ENCODE data around the gene OBI1. TPM values are rescaled to one million over a fixed set of nuclear protein-coding genes. Genes with fewer than 3 reads are reported as not detected.

Gene OBI1
- total RNA-seq, 2 donors from 2014 or later, result 16.7 to 28.6 TPM

DNA sequence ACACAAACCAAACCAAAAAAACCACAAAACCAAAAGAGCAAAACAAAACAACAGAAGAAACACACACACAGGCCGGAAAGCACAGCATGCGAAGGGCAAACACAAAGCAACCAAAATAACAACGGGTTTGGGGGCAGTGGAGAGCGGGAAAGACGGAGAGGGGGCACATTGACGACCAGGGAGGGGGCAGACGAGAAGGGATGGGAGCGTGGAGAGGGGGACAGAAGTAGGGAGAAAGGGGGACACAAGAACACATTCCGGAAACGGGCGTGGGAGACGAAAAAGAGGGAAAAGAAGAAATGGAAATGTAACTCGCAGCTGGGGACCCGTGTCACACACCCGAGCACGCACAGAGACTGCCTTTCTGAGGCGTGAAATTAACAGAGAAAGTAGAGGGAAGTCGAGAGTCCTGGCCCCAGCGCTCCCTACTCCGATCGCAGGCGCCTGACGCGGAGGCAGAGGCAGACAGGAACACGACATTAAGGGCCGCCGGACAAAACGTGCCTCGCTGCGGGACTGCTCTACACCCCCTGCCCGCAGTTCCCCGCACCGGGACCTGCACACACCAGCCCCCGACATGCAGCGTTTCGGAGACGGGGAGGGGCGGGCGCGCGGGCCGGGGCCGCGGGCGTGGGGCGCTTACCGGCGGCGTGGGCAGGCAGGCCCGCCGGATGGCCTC, 56.3 kb downstream of the OBI1 start:
- Mint-ChIP-seq H3K4me3 (peak overlapping the region; percentile 55), H3K36me3 (ENCODE audit: low read depth) (no peaks in the 10 kb centered on the region), H3K27me3 (ENCODE audit: insufficient read depth) (peaks cover 96% of the 10 kb centered on the region), H3K9me3 (no peaks in the 10 kb centered on the region), H3K27ac (no peak overlapping the region), H3K4me1 (peaks cover 12% of the 10 kb centered on the region)
- TF ChIP-seq, protein P1, sequence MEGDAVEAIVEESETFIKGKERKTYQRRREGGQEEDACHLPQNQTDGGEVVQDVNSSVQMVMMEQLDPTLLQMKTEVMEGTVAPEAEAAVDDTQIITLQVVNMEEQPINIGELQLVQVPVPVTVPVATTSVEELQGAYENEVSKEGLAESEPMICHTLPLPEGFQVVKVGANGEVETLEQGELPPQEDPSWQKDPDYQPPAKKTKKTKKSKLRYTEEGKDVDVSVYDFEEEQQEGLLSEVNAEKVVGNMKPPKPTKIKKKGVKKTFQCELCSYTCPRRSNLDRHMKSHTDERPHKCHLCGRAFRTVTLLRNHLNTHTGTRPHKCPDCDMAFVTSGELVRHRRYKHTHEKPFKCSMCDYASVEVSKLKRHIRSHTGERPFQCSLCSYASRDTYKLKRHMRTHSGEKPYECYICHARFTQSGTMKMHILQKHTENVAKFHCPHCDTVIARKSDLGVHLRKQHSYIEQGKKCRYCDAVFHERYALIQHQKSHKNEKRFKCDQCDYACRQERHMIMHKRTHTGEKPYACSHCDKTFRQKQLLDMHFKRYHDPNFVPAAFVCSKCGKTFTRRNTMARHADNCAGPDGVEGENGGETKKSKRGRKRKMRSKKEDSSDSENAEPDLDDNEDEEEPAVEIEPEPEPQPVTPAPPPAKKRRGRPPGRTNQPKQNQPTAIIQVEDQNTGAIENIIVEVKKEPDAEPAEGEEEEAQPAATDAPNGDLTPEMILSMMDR (conservative IDR thresholded peaks at IDR 0.05), result no peak
- H3K9me3 ChIP-seq (ENCODE audit: control insufficient read depth, low read length), result no peaks in the 10 kb centered on the region
- H3K27ac ChIP-seq (ENCODE audit: low read depth, low read length), result no peak overlapping the region
- H3K27me3 ChIP-seq (ENCODE audit: control insufficient read depth, insufficient read depth, low read length, poor library complexity, severe bottlenecking), result peaks cover 97% of the 10 kb centered on the region
- DNase-seq, result peak; percentile 72
- H3K36me3 ChIP-seq (ENCODE audit: control insufficient read depth, insufficient read depth, low read length), result no peaks in the 10 kb centered on the region
- H3K4me1 ChIP-seq (ENCODE audit: control insufficient read depth, insufficient read depth, low read length), result no peaks in the 10 kb centered on the region
- 0 to 1% methylated on average over 17 to 51 of the region's 51 CpGs for WGBS, 2 experiments (ENCODE audit: insufficient coverage in 1 of 2, insufficient read length in 1 of 2)
- H3K4me3 ChIP-seq (ENCODE audit: low read length), result peak overlapping the region; percentile 77
- no peak overlapping the region for H3K9ac ChIP-seq (ENCODE audit: extremely low read depth, low read length, poor library complexity, severe bottlenecking)

- H3K27ac Mint-ChIP-seq, result no peak overlapping the region
- H3K27me3 Mint-ChIP-seq (ENCODE audit: insufficient read depth), result peaks cover 96% of the 10 kb centered on the region
- TF ChIP-seq, protein P1 (conservative IDR thresholded peaks at IDR 0.05), result no peak
- DNase-seq, result no peak
- Histone ChIP-seq H3K36me3 (ENCODE audit: control insufficient read depth, insufficient read depth, low read length) (no peaks in the 10 kb centered on the region), H3K9me3 (ENCODE audit: control insufficient read depth, low read length) (no peaks in the 10 kb centered on the region), H3K9ac (ENCODE audit: extremely low read depth, low read length, poor library complexity, severe bottlenecking) (no peak overlapping the region), H3K27me3 (ENCODE audit: control insufficient read depth, insufficient read depth, low read length, poor library complexity, severe bottlenecking) (peaks cover 97% of the 10 kb centered on the region), H3K27ac (ENCODE audit: low read depth, low read length) (no peak overlapping the region), H3K4me1 (ENCODE audit: control insufficient read depth, insufficient read depth, low read length) (no peaks in the 10 kb centered on the region), H3K4me3 (ENCODE audit: low read length) (peak overlapping the region; percentile 77)
- peaks cover 6% of the 10 kb centered on the region for H3K4me1 Mint-ChIP-seq
- peak overlapping the region; percentile 55 for H3K4me3 Mint-ChIP-seq
- no peaks in the 10 kb centered on the region for H3K36me3 Mint-ChIP-seq (ENCODE audit: low read depth)
- WGBS, 2 experiments (ENCODE audit: insufficient coverage in 1 of 2, insufficient read length in 1 of 2), result 1 to 3% methylated on average over 6 to 110 of the region's 112 CpGs
- no peaks in the 10 kb centered on the region for H3K9me3 Mint-ChIP-seq
Observed at GRCh38 chr13:78601874-78602560, 56.9 kb downstream of the OBI1 start.

- H3K27me3 Mint-ChIP-seq (ENCODE audit: insufficient read depth), result peaks cover 96% of the 10 kb centered on the region
- H3K9me3 Mint-ChIP-seq, result no peaks in the 10 kb centered on the region
- H3K4me3 Mint-ChIP-seq, result peak overlapping the region; percentile 22
- WGBS, 2 experiments (ENCODE audit: insufficient coverage in 1 of 2, insufficient read length in 1 of 2), result 0 to 1% methylated on average over 16 to 58 of the region's 58 CpGs
- TF ChIP-seq, protein P1 (conservative IDR thresholded peaks at IDR 0.05), result no peak
- H3K4me1 Mint-ChIP-seq, result peaks cover 2% of the 10 kb centered on the region
- Histone ChIP-seq H3K9ac (ENCODE audit: extremely low read depth, low read length, poor library complexity, severe bottlenecking) (no peak overlapping the region), H3K9me3 (ENCODE audit: control insufficient read depth, low read length) (no peaks in the 10 kb centered on the region), H3K36me3 (ENCODE audit: control insufficient read depth, insufficient read depth, low read length) (no peaks in the 10 kb centered on the region), H3K4me1 (ENCODE audit: control insufficient read depth, insufficient read depth, low read length) (no peaks in the 10 kb centered on the region), H3K27me3 (ENCODE audit: control insufficient read depth, insufficient read depth, low read length, poor library complexity, severe bottlenecking) (peaks cover 97% of the 10 kb centered on the region), H3K27ac (ENCODE audit: low read depth, low read length) (no peak overlapping the region), H3K4me3 (ENCODE audit: low read length) (no peak overlapping the region)
- no peak overlapping the region for H3K27ac Mint-ChIP-seq
- peak; percentile 75 for DNase-seq
- no peaks in the 10 kb centered on the region for H3K36me3 Mint-ChIP-seq (ENCODE audit: low read depth)
Observed at GRCh38 chr13:78601124-78601873, 57.7 kb downstream of the OBI1 start.

Data from endodermal cell (in vitro differentiated cells).